G401.6 (cell line): ENCODE results near the gene MTHFS.

Experiments used
- FAIRE-seq: peaks from 2 replicates; lab custom pipeline; 2012; peaks lifted over from hg19 to GRCh38; lab: Jason Lieb, UNC

Gene MTHFS

DNA sequence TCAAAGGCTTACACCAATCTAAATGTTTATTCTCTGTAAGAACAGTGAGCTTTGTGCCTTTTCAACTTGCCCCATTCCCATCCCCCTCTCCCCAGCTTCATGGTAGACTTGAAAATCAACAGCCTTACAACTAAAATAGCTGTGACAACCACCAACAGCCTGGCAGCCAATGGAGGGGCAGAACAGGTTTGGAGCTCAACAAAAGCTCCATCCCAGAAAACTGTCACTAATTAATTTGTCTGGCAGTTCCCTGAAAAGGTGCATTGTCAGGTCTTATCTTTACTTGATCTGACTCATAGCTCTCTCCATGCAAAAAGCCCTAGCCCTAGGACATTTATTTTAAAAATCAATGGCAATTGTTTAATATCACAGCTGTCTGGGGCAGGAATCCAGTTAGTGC, 22.6 kb downstream of the MTHFS start:
- FAIRE-seq, result no peak

DNA sequence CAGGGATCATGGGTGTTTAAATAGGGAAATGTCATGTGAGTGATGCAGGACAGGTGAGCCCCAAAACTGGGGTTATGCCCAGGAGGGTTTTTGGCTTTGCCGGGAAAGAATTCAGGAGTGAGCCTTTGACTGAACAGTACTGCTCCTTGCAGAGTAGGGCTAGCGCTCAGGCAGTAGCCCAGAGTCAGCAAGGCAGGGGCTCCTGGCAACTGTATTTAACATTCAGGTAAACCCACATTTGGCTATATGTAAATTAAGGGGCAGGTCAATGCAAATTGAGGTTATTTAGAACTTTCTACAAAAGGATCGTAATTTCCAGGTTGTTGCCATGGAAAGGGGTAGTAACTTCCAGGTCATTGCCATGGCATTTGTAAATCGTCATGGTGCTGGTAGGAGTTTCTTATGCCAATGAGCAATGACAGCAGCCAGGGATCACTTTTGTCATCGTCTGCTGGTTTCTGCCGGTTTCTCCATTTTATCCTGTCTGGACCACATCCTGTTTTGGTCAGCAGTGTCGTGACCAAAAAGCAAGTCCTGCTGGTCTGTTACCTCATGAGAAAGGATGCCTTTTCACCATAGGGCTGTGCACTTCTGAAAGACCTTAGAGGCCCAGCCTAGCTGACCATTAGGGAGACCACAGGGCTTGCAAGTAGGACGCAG, 24.3 kb downstream of the MTHFS start:
- no peak for FAIRE-seq

DNA sequence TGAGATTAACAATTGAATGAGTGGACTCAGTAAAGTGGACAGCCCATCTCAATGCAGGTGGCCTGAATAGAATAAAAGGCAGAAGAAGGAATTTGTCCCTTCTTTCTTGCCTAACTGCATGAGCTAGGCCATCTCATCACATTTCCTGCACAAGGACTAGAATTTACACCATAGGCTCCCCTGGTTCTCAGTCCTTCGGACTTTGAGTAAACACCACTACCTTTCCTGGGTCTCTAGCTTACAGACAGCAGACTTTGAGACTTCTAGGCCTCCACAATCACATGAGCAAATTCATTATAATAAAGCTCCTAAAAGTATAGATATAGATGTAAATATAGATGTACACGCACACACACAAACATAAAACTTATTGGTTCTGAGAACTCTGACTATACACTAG, 28.3 kb downstream of the MTHFS start:
- no peak for FAIRE-seq

DNA sequence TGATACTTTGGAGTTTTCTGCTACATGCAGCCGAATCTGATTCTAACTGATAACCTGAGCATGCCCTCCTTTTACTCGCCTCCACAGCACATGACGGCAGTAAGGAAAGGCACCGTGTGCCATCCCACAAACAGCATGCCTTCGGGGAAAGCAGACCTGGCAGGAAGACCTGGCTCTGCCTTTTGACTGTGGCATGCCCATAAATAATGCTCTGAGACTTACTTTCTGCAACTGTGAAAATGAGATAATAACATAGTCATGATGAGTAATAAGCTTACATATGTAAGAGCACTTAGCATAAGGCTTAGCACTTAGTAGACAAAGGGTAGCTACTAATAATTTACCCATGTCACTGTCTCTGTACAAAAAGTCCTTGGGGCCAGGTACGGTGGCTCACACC, 32.9 kb downstream of the MTHFS start:
- FAIRE-seq, result no peak

DNA sequence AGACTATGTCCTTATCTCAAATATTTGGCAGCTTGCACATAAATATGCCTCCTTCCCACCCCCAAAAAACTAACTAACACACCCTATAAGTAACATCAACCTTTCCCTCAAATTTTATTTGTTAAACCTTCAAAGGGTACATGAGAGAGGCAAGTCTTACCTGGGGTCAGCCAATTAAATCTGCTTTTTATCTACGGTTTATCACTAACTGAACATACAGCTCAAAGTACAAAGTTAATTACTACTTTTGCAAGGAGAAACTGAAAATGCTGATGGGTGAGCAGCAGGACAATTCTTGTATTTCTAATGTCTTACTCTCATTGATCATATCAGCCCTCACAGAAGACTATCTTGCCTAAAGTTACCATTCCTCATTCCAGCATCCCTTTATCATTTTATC, 34.6 kb downstream of the MTHFS start:
- no peak for FAIRE-seq

DNA sequence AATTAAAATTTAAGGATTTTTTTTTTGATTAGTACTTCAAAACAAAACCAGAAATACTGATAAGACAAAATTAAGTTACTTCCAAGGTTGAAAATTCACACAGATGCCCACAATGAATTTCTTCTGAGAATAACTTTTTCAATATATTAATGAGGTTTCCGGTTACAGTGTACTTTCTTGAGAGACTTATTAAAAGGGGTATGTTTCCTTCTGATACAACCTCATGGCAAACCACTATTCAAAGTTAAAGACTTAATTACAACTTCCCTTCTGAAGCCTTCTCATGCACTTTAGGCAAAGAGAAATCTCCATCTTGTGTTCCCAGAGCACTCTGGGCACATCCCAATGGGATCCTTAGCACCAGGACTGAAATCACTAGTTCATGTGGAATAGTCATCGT, 36.2 kb downstream of the MTHFS start:
- no peak for FAIRE-seq

DNA sequence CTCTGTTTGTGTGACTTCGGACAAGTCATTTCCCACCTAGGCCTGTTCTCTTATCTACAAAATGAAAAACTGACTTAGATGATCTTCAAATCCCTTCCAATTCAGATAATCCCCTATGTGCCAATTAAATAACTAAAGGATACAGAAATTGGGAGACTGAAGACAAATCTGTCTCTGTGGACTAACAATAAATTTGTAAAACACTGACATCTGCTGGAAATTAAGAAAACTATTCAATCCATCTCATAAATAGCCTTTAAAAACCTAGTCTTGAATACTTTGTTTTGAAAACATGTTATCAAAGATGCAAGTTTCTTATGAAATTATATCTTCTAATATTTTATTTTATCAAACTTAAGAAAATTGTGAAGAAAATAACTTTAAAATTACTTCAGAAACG, 38.3 kb downstream of the MTHFS start:
- peak; percentile 76 for FAIRE-seq

DNA sequence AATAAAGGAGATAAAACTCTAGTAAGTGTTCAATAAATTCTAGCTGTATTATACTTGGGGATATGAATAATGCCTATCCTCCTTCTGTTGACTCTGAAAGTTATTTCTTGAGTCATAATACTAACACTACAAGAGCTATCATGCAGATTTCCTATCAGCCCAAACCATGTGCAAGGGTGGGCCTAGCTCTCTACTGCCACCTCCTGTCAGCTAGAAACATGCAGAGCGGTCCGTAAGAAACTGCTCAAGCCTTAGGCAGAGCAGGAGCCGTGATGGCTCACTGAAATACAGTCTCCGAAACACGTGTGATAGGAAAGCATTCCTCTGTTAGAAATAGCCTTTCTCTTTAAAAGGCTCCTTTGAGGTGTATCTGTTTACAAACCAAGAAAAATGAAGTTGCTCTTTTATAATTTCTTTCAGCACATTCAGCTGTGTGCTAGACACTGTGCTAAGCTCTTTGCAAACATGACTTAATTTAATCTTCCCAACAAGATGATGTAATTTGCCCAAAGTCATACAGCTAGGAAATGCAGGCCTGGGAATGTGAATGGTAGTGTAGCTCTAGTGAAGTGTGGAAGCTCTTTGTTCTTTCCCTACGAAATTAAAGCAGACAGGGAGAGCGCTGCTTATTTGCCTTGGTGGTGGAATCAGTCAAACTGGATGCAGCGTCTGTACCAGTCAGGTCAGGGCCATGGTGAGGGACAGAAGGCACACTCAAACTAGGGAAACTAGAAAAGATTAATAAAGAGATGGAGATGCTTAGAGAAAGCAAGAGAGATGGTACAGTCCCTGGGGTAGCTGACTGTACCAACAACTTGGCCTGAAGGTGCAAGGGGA, 43.1 kb downstream of the MTHFS start:
- FAIRE-seq, result peak; percentile 95

DNA sequence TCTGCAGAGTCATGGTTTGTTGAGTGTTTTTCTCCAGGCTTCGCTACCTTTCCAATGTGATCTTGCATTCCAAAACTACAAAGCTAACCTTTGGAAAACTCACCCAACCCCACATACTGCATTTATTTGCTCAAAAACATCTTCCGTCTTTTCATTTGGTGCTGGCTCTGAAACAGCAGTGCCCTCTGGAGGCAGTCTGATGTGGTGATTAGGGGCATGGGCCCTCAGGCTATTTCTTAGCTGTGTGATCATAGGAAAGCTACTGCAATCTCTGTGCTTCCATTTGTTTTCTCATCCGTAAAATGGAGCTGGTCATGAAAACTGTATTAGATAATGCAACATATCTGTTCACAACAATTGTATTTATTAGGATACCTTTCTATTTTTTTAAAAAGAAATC, 47.0 kb downstream of the MTHFS start:
- FAIRE-seq, result no peak

DNA sequence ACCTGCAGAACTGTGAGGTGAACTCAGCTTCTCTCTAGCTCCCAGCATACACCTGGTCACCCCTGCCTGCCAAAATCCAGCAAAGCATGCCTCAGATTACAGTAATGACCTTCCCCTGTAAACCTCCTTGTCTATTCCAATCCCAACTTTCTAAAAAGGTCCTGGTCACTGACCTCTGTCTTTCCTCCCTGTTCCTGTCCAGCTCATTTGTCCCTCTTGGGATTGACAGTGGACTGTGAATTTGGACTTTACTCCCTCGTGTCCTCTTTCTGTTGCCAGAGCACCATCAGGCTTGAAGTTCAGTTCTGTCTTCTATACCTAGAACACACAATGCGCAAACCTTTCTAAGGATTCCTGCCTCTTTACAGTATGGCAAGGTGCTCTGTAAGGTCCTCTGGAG, 50.3 kb downstream of the MTHFS start:
- no peak for FAIRE-seq

DNA sequence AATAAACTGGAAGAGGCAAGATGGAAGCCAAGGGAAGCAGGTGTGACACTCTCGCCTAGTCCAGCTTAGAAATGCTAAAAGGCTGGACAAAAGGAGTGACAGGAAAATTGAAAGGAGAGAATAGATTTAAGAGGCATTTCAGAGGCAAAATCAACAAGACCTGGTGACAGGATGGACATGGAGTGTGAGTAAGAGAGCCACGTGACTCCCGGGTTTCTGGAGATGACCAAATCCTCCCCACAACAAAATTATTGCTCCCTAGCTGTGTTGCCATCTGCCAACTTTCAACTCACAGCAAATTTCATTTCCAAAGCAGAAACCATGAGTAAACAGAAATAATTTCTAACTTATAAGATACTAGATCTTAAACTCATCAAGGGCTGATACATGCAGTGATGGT, 52.6 kb downstream of the MTHFS start:
- FAIRE-seq, result no peak

DNA sequence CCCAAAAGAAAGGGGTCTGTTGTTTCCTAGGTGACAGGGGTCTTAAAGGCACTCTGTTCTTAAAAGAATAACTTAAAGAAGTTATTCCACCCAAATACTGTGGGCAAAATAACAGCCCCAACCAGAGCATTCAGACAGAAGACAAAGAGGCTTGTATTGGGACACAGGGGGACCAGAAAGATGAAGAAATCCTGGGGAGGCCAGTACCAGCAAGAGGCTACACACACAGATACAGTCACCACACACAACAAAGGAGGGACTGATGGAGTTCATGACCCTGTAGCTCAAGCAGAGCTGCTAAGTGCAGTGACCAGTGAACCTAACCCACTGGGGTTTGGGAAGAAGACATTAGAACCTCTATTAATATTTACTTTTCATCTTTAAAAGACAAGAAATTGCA, 59.0 kb downstream of the MTHFS start:
- no peak for FAIRE-seq

DNA sequence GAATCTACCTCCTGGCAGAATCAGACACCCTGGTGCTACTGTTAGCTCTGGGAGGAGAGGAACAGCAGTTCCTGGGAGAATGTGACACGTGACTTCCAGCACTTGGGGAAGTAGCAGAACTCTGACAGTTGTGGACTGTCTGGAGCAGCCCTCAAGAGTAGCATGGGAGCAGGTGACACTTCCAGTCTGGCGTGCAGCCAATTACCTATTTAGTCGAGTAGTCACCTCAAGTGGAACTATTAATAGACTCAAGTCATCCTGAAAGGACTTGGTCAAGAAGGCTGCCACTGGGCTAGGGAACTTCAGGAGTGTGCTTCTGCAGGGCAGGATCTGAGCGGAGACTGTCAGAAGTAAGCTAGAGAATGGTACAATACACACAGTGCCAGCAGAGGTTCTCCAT, 62.3 kb downstream of the MTHFS start:
- FAIRE-seq, result no peak

DNA sequence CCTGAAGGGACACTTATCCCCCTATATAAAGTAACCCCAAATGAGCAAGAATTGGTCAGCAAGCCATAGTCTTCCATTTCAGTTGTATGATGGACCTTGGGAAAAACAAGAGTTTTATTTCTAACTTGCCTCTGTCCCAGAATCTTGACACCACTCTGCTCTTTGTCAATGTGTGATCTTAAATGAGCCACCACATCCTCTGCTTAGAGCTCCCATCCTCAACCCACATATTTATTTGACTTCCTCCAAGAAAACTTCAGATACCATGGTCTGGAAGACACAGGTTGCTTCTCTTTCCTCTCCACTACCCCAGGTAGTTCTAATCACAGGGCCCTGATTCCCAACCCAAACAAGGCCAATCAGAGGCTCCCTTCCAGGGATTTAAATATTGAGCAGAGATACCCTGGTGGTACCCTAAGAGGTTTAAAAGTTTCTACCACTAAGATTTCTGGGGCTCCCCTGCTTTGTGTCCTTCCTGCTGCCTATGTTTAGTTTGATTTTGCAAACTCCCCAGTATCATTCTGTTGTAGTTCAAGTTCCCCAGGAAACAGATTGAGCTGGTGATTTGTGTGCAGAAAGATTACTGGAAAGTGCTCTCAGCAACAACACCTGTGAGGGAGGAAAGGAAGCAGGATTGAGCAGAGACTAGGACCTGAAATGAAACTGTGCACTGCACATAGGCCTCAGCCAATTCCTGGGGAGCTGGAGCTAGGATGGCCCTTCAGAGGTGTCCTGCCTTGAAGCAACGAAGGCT, 64.3 kb downstream of the MTHFS start:
- no peak for FAIRE-seq

DNA sequence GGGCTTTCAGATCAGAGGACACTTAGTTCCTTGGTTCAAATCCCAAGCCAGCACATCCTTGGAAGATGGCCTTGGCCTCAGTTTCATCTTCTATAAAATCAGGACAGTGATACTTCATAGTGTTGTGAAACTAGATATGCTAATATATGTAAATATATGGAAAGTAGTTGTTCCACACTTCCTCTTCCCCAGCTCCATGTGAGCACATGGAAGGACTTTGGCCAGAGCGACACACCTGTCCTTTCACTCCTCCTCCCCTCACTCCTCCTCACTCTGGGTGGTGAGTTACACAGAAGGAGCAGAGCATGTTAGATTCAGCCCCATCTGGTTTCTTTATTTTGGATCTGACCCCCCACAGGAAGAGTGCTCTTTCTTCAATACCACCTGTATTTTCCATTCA, 65.2 kb downstream of the MTHFS start:
- no peak for FAIRE-seq

DNA sequence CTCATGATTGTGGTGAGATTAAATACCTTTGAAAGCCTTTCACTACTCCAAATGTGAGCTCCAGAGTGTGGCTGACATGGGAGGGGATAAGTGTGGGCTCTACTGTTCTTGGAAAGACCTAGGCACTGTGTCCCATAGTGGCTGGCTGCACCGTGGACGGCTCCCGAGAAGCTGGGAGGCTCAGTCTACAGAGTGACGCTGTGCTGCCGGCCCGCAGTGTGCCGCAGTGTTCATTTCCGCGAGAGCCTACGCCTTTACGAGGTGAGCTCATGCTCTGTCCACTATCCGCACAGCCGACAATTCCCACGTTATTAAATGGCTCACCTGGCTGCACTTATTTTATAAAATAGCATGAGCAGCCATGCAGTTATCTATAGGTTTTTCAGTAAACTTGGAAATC, 66.9 kb downstream of the MTHFS start:
- no peak for FAIRE-seq

DNA sequence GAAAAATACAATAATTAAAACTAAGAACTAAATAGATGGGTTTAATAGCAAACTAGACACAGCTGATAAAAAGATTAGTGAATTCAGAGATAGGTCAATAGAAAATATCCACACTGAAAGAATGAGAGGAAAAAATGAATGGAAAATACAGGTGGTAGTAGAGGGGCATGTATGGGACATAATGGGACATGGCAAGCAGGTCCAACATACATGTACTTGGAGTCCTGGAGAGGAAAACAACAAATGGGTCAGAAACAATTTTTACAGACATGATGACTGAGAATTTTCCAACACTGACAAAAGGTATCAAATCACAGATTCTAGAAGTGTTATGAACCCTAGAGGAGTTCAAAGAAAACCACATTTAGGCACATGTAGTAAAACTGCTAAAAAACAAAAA, 68.4 kb downstream of the MTHFS start:
- FAIRE-seq, result no peak

DNA sequence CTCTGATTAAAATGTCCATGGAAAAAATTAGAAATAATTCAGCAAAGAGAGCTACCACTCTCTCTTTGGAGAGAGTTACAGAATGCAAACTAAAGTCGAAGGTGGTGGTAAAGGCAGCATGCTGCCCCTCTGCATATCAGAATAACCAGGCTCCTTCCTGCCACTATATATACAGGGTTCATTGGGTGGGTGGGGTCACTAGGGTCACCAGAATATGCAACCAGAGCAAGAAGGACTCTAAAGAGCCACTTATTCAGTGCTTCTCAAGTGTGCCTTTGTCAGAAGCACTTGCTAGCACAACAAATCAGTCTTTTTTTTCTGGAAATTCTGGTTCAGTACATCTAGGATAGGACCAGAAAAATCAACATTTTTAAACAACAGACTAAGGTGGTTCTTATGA, 70.0 kb downstream of the MTHFS start:
- FAIRE-seq, result no peak

DNA sequence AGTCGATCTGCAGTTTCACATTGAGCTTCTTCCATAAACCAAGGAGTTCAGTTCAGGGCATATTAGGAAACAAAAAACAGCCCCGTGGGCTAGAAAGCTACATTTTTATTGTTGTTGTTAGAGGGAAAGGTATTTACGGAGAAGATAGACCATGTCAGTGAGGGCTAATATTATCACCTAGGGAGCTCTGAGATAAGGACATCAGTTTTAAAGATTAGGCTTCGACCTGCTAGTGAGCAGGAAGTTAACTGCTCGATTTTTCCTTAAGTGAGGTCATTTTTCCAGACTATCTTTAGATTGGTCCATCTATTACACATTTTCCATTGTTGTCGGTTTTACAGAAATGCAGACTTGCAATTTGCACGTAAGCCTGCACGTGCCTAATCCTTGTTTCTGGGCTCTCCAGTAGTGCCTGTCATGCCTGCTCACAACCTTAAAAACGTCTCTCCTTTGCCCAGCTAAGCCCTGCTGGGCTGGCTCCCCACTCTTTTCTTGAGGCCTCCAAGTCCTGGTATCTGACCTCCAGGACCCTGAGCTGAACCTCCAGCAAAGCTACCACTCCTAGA, 72.6 kb downstream of the MTHFS start:
- no peak for FAIRE-seq

DNA sequence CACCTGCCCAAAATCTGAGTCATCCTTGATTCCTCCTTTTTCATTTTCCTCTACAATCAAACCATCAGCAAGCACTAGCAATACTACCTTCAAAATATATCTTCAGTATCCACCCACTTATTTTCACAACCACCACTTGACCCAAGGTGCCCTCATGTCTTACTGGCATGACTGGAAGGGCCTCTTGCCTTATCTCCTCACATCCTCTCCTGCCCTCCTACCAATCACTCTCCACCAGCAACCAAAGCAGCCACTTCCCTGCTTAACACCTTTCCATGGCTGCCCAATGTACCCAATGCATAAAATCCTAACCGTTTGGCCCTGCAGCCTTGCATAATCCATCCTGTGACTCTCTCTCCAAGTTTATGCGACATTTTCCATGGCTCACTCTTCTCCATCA, 76.0 kb downstream of the MTHFS start:
- no peak for FAIRE-seq

DNA sequence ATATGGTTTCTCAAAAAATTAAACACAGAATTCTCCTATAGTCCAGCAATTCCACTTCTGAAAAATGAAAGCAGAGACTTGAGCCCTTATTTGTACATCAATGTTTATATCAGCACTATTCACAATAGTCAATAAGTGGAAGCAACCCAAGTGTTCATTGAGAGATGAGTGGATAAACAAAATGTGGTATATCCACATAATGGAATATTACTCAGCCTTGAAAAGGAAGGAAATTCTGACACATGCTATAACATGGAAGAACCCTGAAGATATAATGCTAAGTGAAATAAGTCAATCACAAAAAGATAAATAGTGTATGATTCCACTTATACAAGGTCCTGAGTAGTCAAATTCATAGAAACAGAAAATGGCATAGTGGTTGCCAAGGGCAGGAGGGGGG, 76.6 kb downstream of the MTHFS start:
- no peak for FAIRE-seq

DNA sequence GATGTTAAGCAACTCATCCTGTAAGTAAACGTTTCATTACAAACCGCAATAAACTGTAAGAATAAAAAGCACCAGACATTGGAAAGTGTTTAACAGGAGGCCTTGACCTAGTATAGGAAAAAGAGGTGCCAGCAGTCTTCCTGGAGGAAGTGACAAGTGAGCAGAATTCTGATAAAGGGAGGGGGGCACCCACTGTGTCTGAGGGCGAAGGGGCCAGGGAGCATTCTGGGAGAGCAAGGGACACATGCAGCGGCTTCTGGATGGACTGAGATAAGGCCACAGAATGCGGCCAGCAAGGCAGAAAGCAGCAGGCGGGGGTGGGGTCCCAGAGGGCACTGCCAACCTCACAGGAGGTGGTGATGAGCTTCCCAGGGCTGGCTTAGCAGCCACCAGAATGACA, 80.2 kb downstream of the MTHFS start:
- FAIRE-seq, result no peak

DNA sequence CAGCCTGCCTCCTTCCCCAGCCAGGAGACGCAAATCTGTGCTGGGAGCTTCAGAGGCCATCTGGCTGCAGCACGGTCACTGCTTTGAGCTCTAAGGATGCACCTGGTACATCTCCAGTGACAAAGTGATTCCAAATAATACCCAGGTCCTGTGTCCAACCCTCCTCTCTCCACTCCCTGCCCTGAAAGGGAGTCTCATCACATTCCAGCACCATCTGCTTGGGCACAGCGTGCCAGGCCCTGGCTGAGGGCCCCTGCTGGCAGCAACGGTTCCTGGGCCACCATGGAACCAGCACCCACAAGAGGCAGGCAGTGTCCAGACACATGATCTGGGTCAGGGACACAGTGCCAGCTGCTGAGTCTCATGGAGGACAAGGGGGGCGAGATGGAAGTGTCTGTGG, 81.3 kb downstream of the MTHFS start:
- no peak for FAIRE-seq
